Suppressor macrophage treated with lipopolysaccharide for 4 hours (primary cell): Measurements from ENCODE around the gene DGCR6L.
"Not testable (repeated sequence)": the region's sequence is repeated elsewhere in the genome, so short reads cannot be mapped to it uniquely, and the experiment has no call there.

ENCODE experiments used
- DNase-seq: peaks from one replicate; pipeline ENCODE4 v3.0.0-alpha.2; 2020

Gene DGCR6L

GRCh38 chr22:20274374-20274773 is 45.5 kb downstream of the DGCR6L start:
- not testable (repeated sequence) for DNase-seq

GRCh38 chr22:20273758-20274181 is 46.1 kb downstream of the DGCR6L start:
- DNase-seq, result no peak

- no peak for DNase-seq
Observed at GRCh38 chr22:20272700-20273099, 47.2 kb downstream of the DGCR6L start.

GRCh38 chr22:20272174-20272573 is 47.7 kb downstream of the DGCR6L start:
- no peak for DNase-seq

GRCh38 chr22:20271114-20271994 is 48.5 kb downstream of the DGCR6L start:
- peak; percentile 41 for DNase-seq

- not testable (repeated sequence) for DNase-seq
Observed at GRCh38 chr22:20270190-20271113, 49.4 kb downstream of the DGCR6L start.

GRCh38 chr22:20269673-20270072 is 50.2 kb downstream of the DGCR6L start:
- not testable (repeated sequence) for DNase-seq

- DNase-seq, result not testable (repeated sequence)
Observed at GRCh38 chr22:20269201-20269600, 50.7 kb downstream of the DGCR6L start.

- DNase-seq, result peak; percentile 72
Observed at GRCh38 chr22:20268279-20269012, 51.4 kb downstream of the DGCR6L start, which contains the start of gene RTN4R. Gene RTN4R, minus strand, starts transcription at chr22:20268318. Its CDS starts 226 bp downstream, at chr22:20268092.

- DNase-seq, result peak; percentile 22
Observed at GRCh38 chr22:20267441-20268278, 52.2 kb downstream of the DGCR6L start.

- DNase-seq, result not testable (repeated sequence)
Observed at GRCh38 chr22:20266667-20267440, 53.0 kb downstream of the DGCR6L start.

GRCh38 chr22:20265772-20266666 is 53.8 kb downstream of the DGCR6L start:
- not testable (repeated sequence) for DNase-seq

- no peak for DNase-seq
Observed at GRCh38 chr22:20264614-20265452, 55.0 kb downstream of the DGCR6L start.
